K562 (cell line): Measurements from ENCODE around the gene THEM5.

Source experiments
- EGR1 ChIP-seq: fragments of 450-650 bp; conservative IDR thresholded peaks from 2 replicates; pipeline ENCODE4 v1.6.1; 2017; ENCODE audit warnings: mild to moderate bottlenecking
- ELF1 ChIP-seq: fragments of 200-800 bp; sonication (Bioruptor generic); IDR thresholded peaks from 2 replicates; pipeline ENCODE4 v1.6.1; 2016; ENCODE audit warnings: missing genetic modification characterization, missing compliant biosample characterization
- ETS2 ChIP-seq: IDR thresholded peaks from 2 replicates; pipeline ENCODE4 v1.6.1; 2016; ENCODE audit warnings: borderline replicate concordance, missing genetic modification characterization, mild to moderate bottlenecking, moderate library complexity, missing compliant biosample characterization; ENCODE audit not compliant: poor library complexity, severe bottlenecking
- GTF3C2 ChIP-seq: IDR thresholded peaks from 3 replicates; pipeline ENCODE4 v1.6.1; 2011; ENCODE audit warnings: borderline replicate concordance, mild to moderate bottlenecking, moderate library complexity; ENCODE audit not compliant: insufficient read length; ENCODE audit errors: extremely low read depth
- JUND ChIP-seq, 2 experiments: IDR thresholded peaks; 2 replicates in 1 of 2; 3 replicates in 1 of 2; pipeline ENCODE4 v1.6.1; 2011; ENCODE audit warnings: borderline replicate concordance in 2 of 2, low read depth in 2 of 2, low read length in 2 of 2, improper control_type of control experiment in 1 of 2, missing biosample characterization in 1 of 2, missing genetic modification characterization in 1 of 2, missing genetic modification reagents in 1 of 2
- KAT2B ChIP-seq: IDR thresholded peaks from one replicate; pipeline ENCODE4 v1.6.1; 2012; ENCODE audit warnings: low read depth, mild to moderate bottlenecking, control low read depth, inconsistent platforms, low read length, moderate library complexity
- RAD21 ChIP-seq, 2 experiments: fragments of 250-450 bp in 1 of 2; fragments of 450-650 bp in 1 of 2; sonication (Bioruptor Pico) in 1 of 2; formaldehyde crosslinking in 1 of 2; IDR thresholded peaks in 1 of 2; conservative IDR thresholded peaks in 1 of 2; 2 replicates each; pipeline versions ENCODE4 v1.4.0 to v1.8.0; 2020 to 2022; ENCODE audit warnings: mild to moderate bottlenecking in 2 of 2, moderate library complexity in 1 of 2
- ZNF316 ChIP-seq: fragments of 450-650 bp; IDR thresholded peaks from 2 replicates; pipeline ENCODE4 v1.6.1; 2016
- TF ChIP-seq, protein P1 (sequence below), 3 experiments: IDR thresholded peaks in 2 of 3; conservative IDR thresholded peaks in 1 of 3; 2 replicates each; pipeline ENCODE4 v1.5.1; 2011 to 2012; ENCODE audit warnings: low read length in 3 of 3, mild to moderate bottlenecking in 3 of 3, control low read depth in 2 of 3, improper control_type of control experiment in 1 of 3, inconsistent platforms in 1 of 3, low read depth in 1 of 3, mixed read lengths in 1 of 3, moderate library complexity in 1 of 3; ENCODE audit not compliant: insufficient read depth in 2 of 3

- no peak for TF ChIP-seq ZNF316
- no peak for TF ChIP-seq GTF3C2
- no peak for TF ChIP-seq KAT2B
- TF ChIP-seq ELF1 (tag), result no peak
- no peak for TF ChIP-seq ETS2
- no peak for TF ChIP-seq EGR1
- TF ChIP-seq RAD21 (CRISPR knock-in tag; conservative IDR thresholded peaks at IDR 0.05 in 1 of 2, IDR thresholded peaks at IDR 0.05 in 1 of 2), result no peak
- TF ChIP-seq JUND (IDR thresholded peaks at IDR 0.05; ENCODE audit: borderline replicate concordance, low read depth, low read length), result no peak
- no peak for TF ChIP-seq JUND (tag; IDR thresholded peaks at IDR 0.05; ENCODE audit: borderline replicate concordance, low read depth, low read length)
- TF ChIP-seq, protein P1, sequence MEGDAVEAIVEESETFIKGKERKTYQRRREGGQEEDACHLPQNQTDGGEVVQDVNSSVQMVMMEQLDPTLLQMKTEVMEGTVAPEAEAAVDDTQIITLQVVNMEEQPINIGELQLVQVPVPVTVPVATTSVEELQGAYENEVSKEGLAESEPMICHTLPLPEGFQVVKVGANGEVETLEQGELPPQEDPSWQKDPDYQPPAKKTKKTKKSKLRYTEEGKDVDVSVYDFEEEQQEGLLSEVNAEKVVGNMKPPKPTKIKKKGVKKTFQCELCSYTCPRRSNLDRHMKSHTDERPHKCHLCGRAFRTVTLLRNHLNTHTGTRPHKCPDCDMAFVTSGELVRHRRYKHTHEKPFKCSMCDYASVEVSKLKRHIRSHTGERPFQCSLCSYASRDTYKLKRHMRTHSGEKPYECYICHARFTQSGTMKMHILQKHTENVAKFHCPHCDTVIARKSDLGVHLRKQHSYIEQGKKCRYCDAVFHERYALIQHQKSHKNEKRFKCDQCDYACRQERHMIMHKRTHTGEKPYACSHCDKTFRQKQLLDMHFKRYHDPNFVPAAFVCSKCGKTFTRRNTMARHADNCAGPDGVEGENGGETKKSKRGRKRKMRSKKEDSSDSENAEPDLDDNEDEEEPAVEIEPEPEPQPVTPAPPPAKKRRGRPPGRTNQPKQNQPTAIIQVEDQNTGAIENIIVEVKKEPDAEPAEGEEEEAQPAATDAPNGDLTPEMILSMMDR (IDR thresholded peaks at IDR 0.05 in 2 of 3, conservative IDR thresholded peaks at IDR 0.05 in 1 of 3; ENCODE audit: insufficient read depth in 2 of 3, low read depth in 1 of 3, low read length in 3 of 3), result no peak
These were observed 10.1 kb downstream of the THEM5 start for GRCh38 chr1:151843398-151843797.
